ENCODE results near the gene PGD.

DNA sequence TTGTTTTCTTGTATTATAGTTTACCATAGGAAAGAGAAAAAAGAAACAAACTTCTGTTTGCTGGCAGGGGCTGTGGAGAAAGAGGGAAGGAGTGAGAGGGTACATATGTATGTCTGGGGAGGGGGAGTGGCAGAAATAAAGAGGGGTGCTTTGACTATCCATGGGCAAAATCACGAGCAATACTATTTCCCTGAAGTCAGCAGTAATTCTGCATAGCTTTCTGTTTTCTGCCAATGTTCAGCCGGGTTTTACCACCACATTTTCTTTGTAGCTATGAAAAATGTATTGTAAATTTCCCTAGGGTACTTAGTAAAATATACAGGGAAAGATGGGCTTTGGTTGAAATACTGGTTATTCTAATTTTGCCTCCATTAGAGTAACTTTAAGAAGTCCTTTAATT, 45.2 kb upstream of the PGD start:
- TF ChIP-seq, protein P1, sequence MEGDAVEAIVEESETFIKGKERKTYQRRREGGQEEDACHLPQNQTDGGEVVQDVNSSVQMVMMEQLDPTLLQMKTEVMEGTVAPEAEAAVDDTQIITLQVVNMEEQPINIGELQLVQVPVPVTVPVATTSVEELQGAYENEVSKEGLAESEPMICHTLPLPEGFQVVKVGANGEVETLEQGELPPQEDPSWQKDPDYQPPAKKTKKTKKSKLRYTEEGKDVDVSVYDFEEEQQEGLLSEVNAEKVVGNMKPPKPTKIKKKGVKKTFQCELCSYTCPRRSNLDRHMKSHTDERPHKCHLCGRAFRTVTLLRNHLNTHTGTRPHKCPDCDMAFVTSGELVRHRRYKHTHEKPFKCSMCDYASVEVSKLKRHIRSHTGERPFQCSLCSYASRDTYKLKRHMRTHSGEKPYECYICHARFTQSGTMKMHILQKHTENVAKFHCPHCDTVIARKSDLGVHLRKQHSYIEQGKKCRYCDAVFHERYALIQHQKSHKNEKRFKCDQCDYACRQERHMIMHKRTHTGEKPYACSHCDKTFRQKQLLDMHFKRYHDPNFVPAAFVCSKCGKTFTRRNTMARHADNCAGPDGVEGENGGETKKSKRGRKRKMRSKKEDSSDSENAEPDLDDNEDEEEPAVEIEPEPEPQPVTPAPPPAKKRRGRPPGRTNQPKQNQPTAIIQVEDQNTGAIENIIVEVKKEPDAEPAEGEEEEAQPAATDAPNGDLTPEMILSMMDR (IDR thresholded peaks at IDR 0.05; ENCODE audit: low read length), result no peak
- TF ChIP-seq EZH2 (IDR thresholded peaks at IDR 0.05; ENCODE audit: borderline replicate concordance, low read length), result no peak

All from OCI-LY1 (cell line).